ENCODE results near the gene FBXL17. TPM values are rescaled to one million over a fixed set of nuclear protein-coding genes. Genes with fewer than 3 reads are reported as not detected.

Gene FBXL17
- total and polyA plus RNA-seq, 2 of the 4 experiments (the other 2 are of a cell fraction): 3.9 to 8.1 TPM

GRCh38 chr5:107894361-107894760 is 487.5 kb downstream of the FBXL17 start:
- Histone ChIP-seq H4K20me1 (ENCODE audit: insufficient read depth, low read length) (no peaks in the 10 kb centered on the region), H3K9ac (ENCODE audit: low read depth, low read length) (no peak overlapping the region), H2BK20ac (ENCODE audit: low read depth, low read length) (no peak overlapping the region), H3K9me1 (ENCODE audit: insufficient read depth, low read length) (no peaks in the 10 kb centered on the region), H2AFZ (replicated peaks; ENCODE audit: low read length, poor library complexity) (no peak overlapping the region), H2AK5ac (ENCODE audit: low read depth, low read length) (no peak overlapping the region), H3K4me2 (ENCODE audit: low read depth, low read length) (peak overlapping the region; percentile 54; the same call in 1 of the 2 replicates), H3K4me1 (ENCODE audit: control insufficient read depth, insufficient read depth, low read length) (peaks cover 2% of the 10 kb centered on the region; the same call in 1 of the 2 replicates), H3K18ac (ENCODE audit: low read depth, low read length) (no peak overlapping the region), H2BK120ac (ENCODE audit: low read depth, low read length) (no peak overlapping the region), H3K4ac (ENCODE audit: low read depth, low read length) (no peak overlapping the region), H3K9me3 (ENCODE audit: control insufficient read depth, insufficient read depth, low read length) (no peaks in the 10 kb centered on the region), H2AK9ac (replicated peaks; ENCODE audit: low read depth, low read length, poor library complexity) (no peak overlapping the region), H3K36me3 (ENCODE audit: control insufficient read depth, insufficient read depth, low read length) (no peaks in the 10 kb centered on the region), H4K91ac (ENCODE audit: insufficient read depth, low read depth, low read length) (no peak overlapping the region), H3K27ac (ENCODE audit: insufficient read depth, low read length) (no peak overlapping the region), H3K23ac (ENCODE audit: low read depth, low read length) (no peak overlapping the region), H2BK5ac (ENCODE audit: low read depth, low read length, poor library complexity, severe bottlenecking) (no peak overlapping the region), H4K8ac (ENCODE audit: low read depth in 2 of 2, low read length in 2 of 2) (no peak overlapping the region), H3K27me3 (ENCODE audit: control insufficient read depth, insufficient read depth, low read length) (no peaks in the 10 kb centered on the region), H3K56ac (ENCODE audit: extremely low read depth, insufficient read depth, low read length) (no peak overlapping the region), H3K14ac (replicated peaks; ENCODE audit: low read depth, low read length) (no peak overlapping the region), H3K4me3 (ENCODE audit: insufficient read depth, low read depth, low read length) (no peak overlapping the region), H4K5ac (ENCODE audit: low read depth, low read length) (no peak overlapping the region), H3K79me1 (ENCODE audit: low read depth in 1 of 2, low read length in 2 of 2) (no peaks in the 10 kb centered on the region), H2BK15ac (ENCODE audit: low read depth, low read length) (no peak overlapping the region)
- WGBS, 2 experiments (ENCODE audit: extremely low coverage in 2 of 2, insufficient read length in 1 of 2): no CpG with 5 or more reads among the region's 1 CpG
- intact Hi-C loops (cut with micrococcal nuclease): no loop called here
- ChIA-PET POLR2A (ENCODE audit: unreplicated experiment) (no interaction called here), CTCF (no interaction called here)
- in situ Hi-C loops (cut with MboI; ENCODE audit: low sequenced_read_pairs): no loop called here
- ATAC-seq (ENCODE audit: low read depth): no peak; the same call in 1 of the 2 replicates
- dilution Hi-C loops (cut with HindIII; ENCODE audit: low sequenced_read_pairs, unreplicated experiment): no loop called here
- TF ChIP-seq NFE2L2 (IDR thresholded peaks at IDR 0.05; ENCODE audit: low read depth, low read length) (no peak), CEBPB (IDR thresholded peaks at IDR 0.05; ENCODE audit: low read depth, low read length) (peak; percentile 46; the same call in 1 of the 2 replicates)
- DNase-seq: peak; percentile 26
- no TSS peak for BruUV-seq (replicated peaks)

Data from IMR-90 (cell line).